ENCODE results near the gene RAB30. TPM values are rescaled to one million over a fixed set of nuclear protein-coding genes. Genes with fewer than 3 reads are reported as not detected.

RAB30 gene
- total and polyA plus RNA-seq, 9 donors, result 6.8 to 30.4 (median 22.7) TPM

- Histone ChIP-seq H3K27me3 (no peaks in the 10 kb centered on the region), H3K4me1 (ENCODE audit: insufficient read depth) (peaks cover 28% of the 10 kb centered on the region), H3K4me3 (no peak overlapping the region), H3K27ac (peak overlapping the region in 1 of 2 donors; percentile 46), H3K36me3 (no peaks in the 10 kb centered on the region), H3K9me3 (no peaks in the 10 kb centered on the region)
- intact Hi-C loops (cut with DNase I), result loop anchor here in 1 of 4 donors (10.0 kb wide), 1 partner anchor 66 kb away; the partner anchor contains the start of gene RAB30
- WGBS, 3 donors, result 86 to 92% (median 88%) methylated on average over 2 of the region's 2 CpGs
- no peak for TF ChIP-seq EP300 (IDR thresholded peaks at IDR 0.05)
- no peak for TF ChIP-seq POLR2A (IDR thresholded peaks at IDR 0.05)
- no peak for TF ChIP-seq CTCF (IDR thresholded peaks at IDR 0.05)
- DNase-seq, result no peak
Observed at GRCh38 chr11:83008581-83008923, 63.1 kb downstream of the RAB30 start.

- WGBS, 3 donors, result 0 to 5% (median 3%) methylated on average over 6 of the region's 6 CpGs
- H3K4me1 ChIP-seq (ENCODE audit: insufficient read depth), result peaks cover 28% of the 10 kb centered on the region
- H3K9me3 ChIP-seq, result no peaks in the 10 kb centered on the region
- H3K27me3 ChIP-seq, result no peaks in the 10 kb centered on the region
- TF ChIP-seq EP300 (IDR thresholded peaks at IDR 0.05), result no peak
- no peak for TF ChIP-seq POLR2A (IDR thresholded peaks at IDR 0.05)
- TF ChIP-seq CTCF (IDR thresholded peaks at IDR 0.05), result no peak
- H3K27ac ChIP-seq, result peak overlapping the region; percentile 24 to 46
- intact Hi-C loops (cut with DNase I), result loop anchor here in 1 of 4 donors (10.0 kb wide), 1 partner anchor 67 kb away; the partner anchor contains the start of gene RAB30
- no peaks in the 10 kb centered on the region for H3K36me3 ChIP-seq
- peak; percentile 81 to 89 (median 85) for DNase-seq
- H3K4me3 ChIP-seq, result no peak overlapping the region
Observed at GRCh38 chr11:83007909-83008580, 63.7 kb downstream of the RAB30 start.

GRCh38 chr11:83007477-83007876 is 64.2 kb downstream of the RAB30 start:
- H3K9me3 ChIP-seq, result no peaks in the 10 kb centered on the region
- H3K27ac ChIP-seq, result peak overlapping the region in 1 of 2 donors; percentile 46
- no peak for DNase-seq
- H3K4me1 ChIP-seq (ENCODE audit: insufficient read depth), result peaks cover 26% of the 10 kb centered on the region
- H3K27me3 ChIP-seq, result no peaks in the 10 kb centered on the region
- H3K36me3 ChIP-seq, result no peaks in the 10 kb centered on the region
- WGBS, 3 donors, result 70 to 71% (median 71%) methylated on average over 5 of the region's 5 CpGs
- intact Hi-C loops (cut with DNase I), result loop anchor here in 1 of 4 donors (10.0 kb wide), 1 partner anchor 67 kb away; the partner anchor contains the start of gene RAB30
- no peak overlapping the region for H3K4me3 ChIP-seq
- TF ChIP-seq CTCF (IDR thresholded peaks at IDR 0.05), result no peak
- no peak for TF ChIP-seq POLR2A (IDR thresholded peaks at IDR 0.05)
- TF ChIP-seq EP300 (IDR thresholded peaks at IDR 0.05), result no peak

GRCh38 chr11:83006877-83007330 is 64.8 kb downstream of the RAB30 start:
- no peak for TF ChIP-seq CTCF (IDR thresholded peaks at IDR 0.05)
- no peak for TF ChIP-seq EP300 (IDR thresholded peaks at IDR 0.05)
- TF ChIP-seq POLR2A (IDR thresholded peaks at IDR 0.05), result no peak
- H3K4me1 ChIP-seq (ENCODE audit: insufficient read depth), result peaks cover 25% of the 10 kb centered on the region
- DNase-seq, result no peak
- no peaks in the 10 kb centered on the region for H3K27me3 ChIP-seq
- 88 to 97% (median 88%) methylated on average over 1 of the region's 1 CpG for WGBS, 3 donors
- no peak overlapping the region for H3K27ac ChIP-seq
- H3K4me3 ChIP-seq, result no peak overlapping the region
- H3K9me3 ChIP-seq, result no peaks in the 10 kb centered on the region
- no peaks in the 10 kb centered on the region for H3K36me3 ChIP-seq
- intact Hi-C loops (cut with DNase I), result loop anchor here in 1 of 4 donors (10.0 kb wide), 1 partner anchor 68 kb away; the partner anchor contains the start of gene RAB30
